ENCODE measurements around the gene PRADC1. TPM values are rescaled to one million over a fixed set of nuclear protein-coding genes. Genes with fewer than 3 reads are reported as not detected.

The PRADC1 gene
- total RNA-seq, 4 donors from 2014 or later = 29.0 to 49.0 (median 33.2) TPM

GRCh38 chr2:73239776-73240175 is 6.7 kb upstream of the PRADC1 start:
- TF ChIP-seq CTCF (IDR thresholded peaks at IDR 0.05) = no peak
- H3K4me3 ChIP-seq = no peak overlapping the region
- H3K9me3 ChIP-seq = no peaks in the 10 kb centered on the region
- H3K27me3 ChIP-seq = no peaks in the 10 kb centered on the region
- peaks cover 24 to 54% (median 46%) of the 10 kb centered on the region in 4 donors for H3K4me1 ChIP-seq
- WGBS = 56% methylated on average over 3 of the region's 3 CpGs
- H3K27ac ChIP-seq (replicated peaks in 1 of 4) = no peak overlapping the region
- peaks cover 23 to 66% (median 56%) of the 10 kb centered on the region in 4 donors for H3K36me3 ChIP-seq
- DNase-seq (ENCODE audit: extremely low spot score) = no peak
- intact Hi-C loops (cut with DNase I) = no loop called here

- Histone ChIP-seq H3K4me1 (peaks cover 24 to 54% (median 48%) of the 10 kb centered on the region in 4 donors), H3K27ac (replicated peaks in 1 of 4) (no peak overlapping the region), H3K36me3 (peaks cover 15 to 58% (median 48%) of the 10 kb centered on the region in 4 donors), H3K27me3 (no peaks in the 10 kb centered on the region), H3K4me3 (no peak overlapping the region), H3K9me3 (no peaks in the 10 kb centered on the region)
- no peak for DNase-seq (ENCODE audit: extremely low spot score)
- TF ChIP-seq EP300 (IDR thresholded peaks at IDR 0.05) (no peak), POLR2A (IDR thresholded peaks at IDR 0.05; ENCODE audit: low read depth) (no peak), POLR2AphosphoS5 (IDR thresholded peaks at IDR 0.05) (no peak), CTCF (IDR thresholded peaks at IDR 0.05) (no peak)
- 88% methylated on average over 1 of the region's 1 CpG for WGBS
- intact Hi-C loops (cut with DNase I) = no loop called here
These were observed 5.9 kb upstream of the PRADC1 start for GRCh38 chr2:73238976-73239375.

- Histone ChIP-seq H3K27me3 (no peaks in the 10 kb centered on the region), H3K27ac (replicated peaks in 1 of 4) (no peak overlapping the region), H3K4me3 (no peak overlapping the region), H3K9me3 (no peaks in the 10 kb centered on the region), H3K36me3 (peaks cover 8 to 49% (median 40%) of the 10 kb centered on the region in 4 donors), H3K4me1 (peaks cover 24 to 54% (median 48%) of the 10 kb centered on the region in 4 donors)
- 68% methylated on average over 3 of the region's 3 CpGs for WGBS
- no peak for TF ChIP-seq POLR2A (IDR thresholded peaks at IDR 0.05; ENCODE audit: low read depth)
- TF ChIP-seq EP300 (IDR thresholded peaks at IDR 0.05) = no peak
- TF ChIP-seq CTCF (IDR thresholded peaks at IDR 0.05) = no peak
- no peak for TF ChIP-seq POLR2AphosphoS5 (IDR thresholded peaks at IDR 0.05)
- no peak for DNase-seq (ENCODE audit: extremely low spot score)
- intact Hi-C loops (cut with DNase I) = no loop called here
These were observed 5.1 kb upstream of the PRADC1 start for GRCh38 chr2:73238149-73238548.

GRCh38 chr2:73237168-73237567 is 4.1 kb upstream of the PRADC1 start:
- peaks cover 31 to 59% (median 55%) of the 10 kb centered on the region in 4 donors for H3K4me1 ChIP-seq
- H3K27me3 ChIP-seq = no peaks in the 10 kb centered on the region
- H3K27ac ChIP-seq (replicated peaks in 1 of 4) = no peak overlapping the region
- intact Hi-C loops (cut with DNase I) = no loop called here
- H3K4me3 ChIP-seq = no peak overlapping the region
- TF ChIP-seq POLR2AphosphoS5 (IDR thresholded peaks at IDR 0.05) = no peak
- no peak for TF ChIP-seq POLR2A (IDR thresholded peaks at IDR 0.05; ENCODE audit: low read depth)
- TF ChIP-seq CTCF (IDR thresholded peaks at IDR 0.05) = no peak
- TF ChIP-seq EP300 (IDR thresholded peaks at IDR 0.05) = no peak
- WGBS = 52% methylated on average over 1 of the region's 1 CpG
- H3K9me3 ChIP-seq = no peaks in the 10 kb centered on the region
- peaks cover 0 to 41% (median 30%) of the 10 kb centered on the region in 4 donors for H3K36me3 ChIP-seq
- DNase-seq (ENCODE audit: extremely low spot score) = no peak

Measured in esophagus muscularis mucosa (tissue), 4 donors.